ENCODE results near the gene FAF2.

GRCh38 chr5:176525677-176526076 is 77.5 kb downstream of the FAF2 start:
- no peak for TF ChIP-seq CTCF (conservative IDR thresholded peaks at IDR 0.05; ENCODE audit: low read depth, low read length)
- no peak for TF ChIP-seq EZH2 (IDR thresholded peaks at IDR 0.05; ENCODE audit: borderline replicate concordance, low read depth, low read length, poor library complexity, severe bottlenecking)

Measured in A673 (cell line).